CD14-positive monocyte (primary cell): ENCODE measurements around the gene EXD3. TPM values are rescaled to one million over a fixed set of nuclear protein-coding genes. Genes with fewer than 3 reads are reported as not detected.

Experiments
- DNase-seq, 3 donors: peaks; one replicate each; pipeline ENCODE4 v3.0.0-alpha.2; 2011 to 2022
- H2AFZ ChIP-seq: 2 replicates; pipeline ENCODE4 v1.6.0; 2012; ENCODE audit warnings: mild to moderate bottlenecking, low read depth, low read length, inconsistent platforms; ENCODE audit not compliant: insufficient read depth, poor library complexity, severe bottlenecking
- H3K27ac ChIP-seq, 2 donors: 1 replicate in 1 of 2; 2 replicates in 1 of 2; pipeline ENCODE4 v1.5.1; 2012 to 2013; ENCODE audit warnings: low read length in 2 of 2, control low read depth in 1 of 2, inconsistent platforms in 1 of 2, low read depth in 1 of 2, mild to moderate bottlenecking in 1 of 2
- H3K27me3 ChIP-seq, 2 donors: one replicate each; pipeline versions ENCODE4 v1.6.0 to v1.6.1; 2011 to 2013; ENCODE audit warnings: low read length in 2 of 2; ENCODE audit not compliant: control insufficient read depth in 2 of 2, insufficient read depth in 2 of 2
- H3K36me3 ChIP-seq, 2 donors: replicated peaks in 1 of 2; 1 replicate in 1 of 2; 2 replicates in 1 of 2; pipeline versions ENCODE4 v1.5.1 to v1.6.1; 2012 to 2013; ENCODE audit warnings: low read length in 2 of 2, control low read depth in 1 of 2, inconsistent platforms in 1 of 2, mild to moderate bottlenecking in 1 of 2; ENCODE audit not compliant: insufficient read depth in 2 of 2, control insufficient read depth in 1 of 2
- H3K4me1 ChIP-seq, 2 donors: 1 replicate in 1 of 2; 2 replicates in 1 of 2; pipeline versions ENCODE4 v1.5.1 to v1.6.1; 2012 to 2013; ENCODE audit warnings: low read length in 2 of 2, control low read depth in 1 of 2, inconsistent platforms in 1 of 2, mild to moderate bottlenecking in 1 of 2, moderate library complexity in 1 of 2; ENCODE audit not compliant: insufficient read depth in 2 of 2, control insufficient read depth in 1 of 2
- H3K4me2 ChIP-seq: replicated peaks from 2 replicates; pipeline ENCODE3; 2012; ENCODE audit warnings: low read length, moderate library complexity, mild to moderate bottlenecking; ENCODE audit not compliant: poor library complexity, severe bottlenecking; ENCODE audit errors: extremely low read depth
- H3K4me3 ChIP-seq, 3 experiments: fragments of 200-600 bp in 1 of 3; sonication (generic) in 1 of 3; replicated peaks in 1 of 3; 1 replicate in 2 of 3; 2 replicates in 1 of 3; pipeline ENCODE4 v1.5.1; 2011 to 2013; ENCODE audit warnings: low read length in 3 of 3, mild to moderate bottlenecking in 3 of 3, control low read depth in 2 of 3, low read depth in 2 of 3, inconsistent platforms in 1 of 3, moderate library complexity in 1 of 3
- H3K79me2 ChIP-seq: 2 replicates; pipeline ENCODE4 v1.6.0; 2012; ENCODE audit warnings: mild to moderate bottlenecking, control low read depth, inconsistent platforms, low read length, moderate library complexity; ENCODE audit not compliant: insufficient read depth
- H3K9ac ChIP-seq: 2 replicates; pipeline ENCODE4 v1.6.0; 2017; ENCODE audit warnings: low read length, mild to moderate bottlenecking; ENCODE audit not compliant: insufficient read depth, poor library complexity, severe bottlenecking
- H3K9me3 ChIP-seq, 2 donors: replicated peaks in 1 of 2; 1 replicate in 1 of 2; 2 replicates in 1 of 2; pipeline versions ENCODE4 v1.5.1 to v1.6.1; 2012 to 2013; ENCODE audit warnings: low read length in 2 of 2, control low read depth in 1 of 2; ENCODE audit not compliant: control insufficient read depth in 1 of 2, insufficient read depth in 1 of 2
- H4K20me1 ChIP-seq: 2 replicates; pipeline ENCODE4 v1.6.0; 2012; ENCODE audit warnings: mild to moderate bottlenecking, low read length, control low read depth, moderate library complexity; ENCODE audit not compliant: insufficient read depth
- H3K27ac Mint-ChIP-seq, 7 donors: one replicate each; pipeline ENCODE4 v1.8.0; 2020; ENCODE audit warnings: mild to moderate bottlenecking in 7 of 7, mixed read lengths in 7 of 7, moderate library complexity in 6 of 7, inconsistent platforms in 2 of 7
- H3K27me3 Mint-ChIP-seq, 3 donors: one replicate each; pipeline ENCODE4 v1.8.0; 2021 to 2022; ENCODE audit warnings: low read depth in 3 of 3, mild to moderate bottlenecking in 3 of 3, mixed read lengths in 3 of 3, moderate library complexity in 3 of 3, inconsistent platforms in 1 of 3
- H3K36me3 Mint-ChIP-seq, 2 donors: one replicate each; pipeline ENCODE4 v1.8.0; 2020; ENCODE audit warnings: mixed read lengths in 2 of 2, inconsistent platforms in 1 of 2, mild to moderate bottlenecking in 1 of 2
- H3K4me1 Mint-ChIP-seq: one replicate; pipeline ENCODE4 v1.8.0; 2020; ENCODE audit warnings: mild to moderate bottlenecking, mixed read lengths
- H3K4me3 Mint-ChIP-seq, 2 donors: one replicate each; pipeline ENCODE4 v1.8.0; 2020; ENCODE audit warnings: mild to moderate bottlenecking in 2 of 2, mixed read lengths in 2 of 2, moderate library complexity in 1 of 2
- H3K9me3 Mint-ChIP-seq, 7 donors: one replicate each; pipeline ENCODE4 v1.8.0; 2020 to 2022; ENCODE audit warnings: mixed read lengths in 7 of 7, mild to moderate bottlenecking in 6 of 7, moderate library complexity in 6 of 7, inconsistent platforms in 2 of 7
- WGBS: methylation state at CpG from one replicate; pipeline ENCODE4 v1.1.5; 2013; ENCODE audit warnings: missing lambda C conversion rate; ENCODE audit not compliant: insufficient coverage; 5-methylcytosine and 5-hydroxymethylcytosine counted together
- intact Hi-C, 2 donors: fragments of 100-400 bp; cut with micrococcal nuclease; formaldehyde crosslinking; loops; one replicate each; pipeline versions ENCODE4 v1.15.0 to v1.15.1; 2023
- polyA plus RNA-seq, 3 donors: library from polyadenylated mRNA; depleted of rRNA in 1 of 3; unstranded in 2 of 3; stranded (reverse) in 1 of 3; fragments of 300-500 nt in 2 of 3; fragments of >200 nt in 1 of 3; fragmentation: Illumina TruSeq in 2 of 3; gene quantifications; 1 replicate in 2 of 3; 2 replicates in 1 of 3; pipeline ENCODE4 v1.2.3, GENCODE V29; 2012 to 2021
- TF ChIP-seq, protein P1 (sequence below): fragments of 200-600 bp; IDR thresholded peaks from one replicate; pipeline ENCODE4 v1.8.0; 2022; ENCODE audit warnings: antibody characterized with exemption, mild to moderate bottlenecking

The EXD3 gene
- polyA plus RNA-seq, 3 donors = 2.0 to 10.8 (median 3.0) TPM

DNA sequence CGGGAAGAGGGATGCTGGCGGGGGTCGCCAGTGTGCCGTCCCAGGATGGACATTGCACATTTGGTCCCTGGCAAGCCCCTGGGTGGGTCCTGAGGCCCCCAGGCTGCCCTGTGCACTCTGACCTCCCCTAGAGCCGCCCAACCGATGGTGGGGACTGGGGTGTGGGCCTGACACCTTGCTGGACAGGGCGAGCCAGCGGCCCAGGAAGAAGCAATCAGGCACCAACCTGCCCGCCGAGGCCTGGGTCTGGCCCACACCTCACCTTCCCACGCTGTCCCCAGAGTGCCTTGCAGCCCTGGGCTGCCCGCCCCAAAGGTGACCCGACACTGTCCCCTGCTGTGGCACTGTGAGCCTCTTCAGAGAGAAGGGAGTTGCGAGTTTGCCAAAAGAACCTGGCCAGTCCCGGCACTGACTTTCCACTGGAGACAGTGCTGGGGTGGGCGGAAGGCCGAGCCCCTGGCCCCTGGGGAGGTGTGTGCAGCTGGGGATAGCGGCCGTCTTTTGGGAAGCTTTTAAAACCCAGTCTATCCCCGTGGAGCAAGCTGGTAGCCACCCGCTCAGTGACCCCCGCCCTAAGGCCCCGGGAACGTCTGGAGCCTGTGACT, 108.9 kb downstream of the EXD3 start:
- Mint-ChIP-seq H3K27me3 (peaks cover 4 to 21% (median 4%) of the 10 kb centered on the region in 3 donors), H3K4me3 (no peak overlapping the region), H3K27ac (no peak overlapping the region), H3K9me3 (no peaks in the 10 kb centered on the region), H3K4me1 (no peaks in the 10 kb centered on the region), H3K36me3 (no peaks in the 10 kb centered on the region)
- DNase-seq = no peak
- TF ChIP-seq, protein P1, sequence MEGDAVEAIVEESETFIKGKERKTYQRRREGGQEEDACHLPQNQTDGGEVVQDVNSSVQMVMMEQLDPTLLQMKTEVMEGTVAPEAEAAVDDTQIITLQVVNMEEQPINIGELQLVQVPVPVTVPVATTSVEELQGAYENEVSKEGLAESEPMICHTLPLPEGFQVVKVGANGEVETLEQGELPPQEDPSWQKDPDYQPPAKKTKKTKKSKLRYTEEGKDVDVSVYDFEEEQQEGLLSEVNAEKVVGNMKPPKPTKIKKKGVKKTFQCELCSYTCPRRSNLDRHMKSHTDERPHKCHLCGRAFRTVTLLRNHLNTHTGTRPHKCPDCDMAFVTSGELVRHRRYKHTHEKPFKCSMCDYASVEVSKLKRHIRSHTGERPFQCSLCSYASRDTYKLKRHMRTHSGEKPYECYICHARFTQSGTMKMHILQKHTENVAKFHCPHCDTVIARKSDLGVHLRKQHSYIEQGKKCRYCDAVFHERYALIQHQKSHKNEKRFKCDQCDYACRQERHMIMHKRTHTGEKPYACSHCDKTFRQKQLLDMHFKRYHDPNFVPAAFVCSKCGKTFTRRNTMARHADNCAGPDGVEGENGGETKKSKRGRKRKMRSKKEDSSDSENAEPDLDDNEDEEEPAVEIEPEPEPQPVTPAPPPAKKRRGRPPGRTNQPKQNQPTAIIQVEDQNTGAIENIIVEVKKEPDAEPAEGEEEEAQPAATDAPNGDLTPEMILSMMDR = no peak
- Histone ChIP-seq H3K4me3 (no peak overlapping the region), H3K79me2 (no peaks in the 10 kb centered on the region), H4K20me1 (no peaks in the 10 kb centered on the region), H3K36me3 (no peaks in the 10 kb centered on the region), H3K27ac (no peak overlapping the region), H2AFZ (no peak overlapping the region), H3K4me2 (no peak overlapping the region), H3K9me3 (no peaks in the 10 kb centered on the region), H3K27me3 (peaks cover 0 to 20% of the 10 kb centered on the region in 2 donors), H3K4me1 (peaks cover 5 to 9% of the 10 kb centered on the region in 2 donors), H3K9ac (no peak overlapping the region)
- intact Hi-C loops = no loop called here
- 97% methylated on average over 17 of the region's 24 CpGs for WGBS

DNA sequence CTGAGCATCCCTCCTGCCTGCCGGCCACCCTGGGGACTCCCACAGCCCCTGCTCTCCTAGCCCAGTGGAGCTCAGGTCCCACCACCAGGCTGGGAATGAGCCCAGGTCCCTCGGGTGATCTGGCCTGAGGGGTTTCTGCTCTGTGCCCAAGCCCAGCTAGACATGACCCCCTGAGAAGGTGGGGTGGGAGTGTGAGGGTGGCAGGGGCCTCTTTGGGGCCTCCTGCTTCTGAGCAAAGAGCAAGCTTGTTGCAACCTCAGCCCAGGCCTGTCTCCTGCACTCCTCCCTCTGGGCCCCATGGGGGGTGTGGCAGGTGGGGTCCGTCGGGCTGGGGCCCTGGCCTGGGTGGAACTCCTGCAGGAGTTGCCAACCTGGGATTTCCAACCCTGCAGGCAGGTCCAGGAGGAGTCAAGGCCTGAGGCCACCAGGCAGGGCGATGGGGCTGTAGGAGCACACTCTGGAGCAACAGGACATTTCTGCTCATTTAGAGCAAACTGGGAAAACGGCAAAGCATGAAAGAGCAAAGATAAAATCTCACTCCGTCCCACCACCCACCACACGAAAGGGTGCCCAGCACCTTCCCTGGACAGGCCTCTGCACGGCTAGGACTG, 109.5 kb downstream of the EXD3 start:
- intact Hi-C loops = no loop called here
- WGBS = 88% methylated on average over 7 of the region's 9 CpGs
- Histone ChIP-seq H3K27me3 (peaks cover 0 to 20% of the 10 kb centered on the region in 2 donors), H3K4me3 (no peak overlapping the region), H3K9ac (no peak overlapping the region), H3K27ac (no peak overlapping the region), H3K36me3 (no peaks in the 10 kb centered on the region), H4K20me1 (no peaks in the 10 kb centered on the region), H2AFZ (no peak overlapping the region), H3K79me2 (no peaks in the 10 kb centered on the region), H3K9me3 (no peaks in the 10 kb centered on the region), H3K4me2 (no peak overlapping the region), H3K4me1 (peaks cover 5 to 9% of the 10 kb centered on the region in 2 donors)
- H3K36me3 Mint-ChIP-seq = no peaks in the 10 kb centered on the region
- DNase-seq = no peak
- H3K9me3 Mint-ChIP-seq = peaks cover 0 to 1% (median 0%) of the 10 kb centered on the region in 7 donors
- no peak overlapping the region for H3K4me3 Mint-ChIP-seq
- H3K27ac Mint-ChIP-seq = no peak overlapping the region
- TF ChIP-seq, protein P1 = no peak
- H3K4me1 Mint-ChIP-seq = no peaks in the 10 kb centered on the region
- H3K27me3 Mint-ChIP-seq = peaks cover 8 to 27% (median 9%) of the 10 kb centered on the region in 3 donors
